HG03457 (cell line): Measurements from ENCODE around the gene OR52A1.

ENCODE experiments used
- ATAC-seq: cut with Tn5 transposase; IDR thresholded peaks from one replicate; pipeline ENCODE4 v1.9.1; 2021; ENCODE audit warnings: moderate number of reproducible peaks; ENCODE audit not compliant: unreplicated experiment

Gene OR52A1

GRCh38 chr11:5136261-5136660 is 18.3 kb downstream of the OR52A1 start:
- no peak for ATAC-seq

DNA sequence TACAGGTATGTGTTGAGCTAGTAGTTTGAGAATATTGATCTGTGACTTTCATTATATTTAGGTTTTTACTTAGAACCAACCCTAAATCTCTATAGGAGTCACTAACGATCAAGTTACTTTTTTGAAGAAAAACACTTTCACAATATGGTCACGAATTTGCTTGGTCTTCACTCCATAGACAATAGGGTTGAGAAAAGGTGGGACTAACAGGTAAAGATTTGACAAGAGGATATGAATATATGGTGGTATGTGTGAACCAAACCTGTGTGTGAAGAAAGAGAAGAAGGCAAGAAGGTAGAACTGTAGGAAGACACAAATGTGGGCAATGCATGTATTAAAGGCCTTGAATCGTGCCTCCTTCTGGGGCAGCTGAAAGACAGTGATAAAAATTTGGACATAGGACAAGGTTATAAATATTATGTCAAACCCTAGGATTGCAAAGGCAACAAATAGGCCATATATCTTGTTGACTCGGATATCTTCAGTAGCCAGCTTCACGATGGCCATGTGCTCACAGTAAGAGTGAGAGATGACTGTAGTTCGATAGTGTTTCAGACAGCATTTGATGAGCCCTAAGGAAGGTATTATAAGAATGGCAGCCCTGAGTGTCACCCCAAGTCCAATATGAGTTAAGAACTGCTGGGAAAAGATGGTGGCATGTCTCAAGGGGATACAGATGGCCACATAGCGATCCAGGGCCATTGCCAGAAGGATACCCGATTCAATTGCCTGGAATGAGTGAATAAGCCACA is 22.8 kb downstream of the OR52A1 start:
- ATAC-seq = no peak

DNA sequence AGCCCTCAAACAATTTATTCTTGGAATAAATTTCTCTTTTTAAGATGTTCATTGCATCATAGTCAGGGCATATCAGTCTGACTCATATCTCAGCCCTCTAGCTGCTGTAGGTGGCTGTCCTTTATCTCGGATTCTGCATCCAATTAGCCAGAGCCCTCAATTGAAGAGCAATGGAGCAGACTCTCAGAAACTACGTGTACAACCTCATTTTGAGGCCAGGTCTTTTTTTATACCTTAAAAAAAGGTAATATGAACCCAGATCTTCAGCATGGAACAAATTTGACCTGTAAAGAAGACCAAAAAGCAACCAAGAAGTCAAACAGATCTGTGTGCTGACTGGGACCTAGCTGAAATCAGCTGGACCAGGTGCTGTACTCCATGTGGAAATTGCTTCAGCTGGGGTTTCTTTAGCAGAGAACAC is 25.1 kb downstream of the OR52A1 start:
- ATAC-seq = no peak

- no peak for ATAC-seq
These were observed 29.5 kb downstream of the OR52A1 start for GRCh38 chr11:5124891-5125620.

DNA sequence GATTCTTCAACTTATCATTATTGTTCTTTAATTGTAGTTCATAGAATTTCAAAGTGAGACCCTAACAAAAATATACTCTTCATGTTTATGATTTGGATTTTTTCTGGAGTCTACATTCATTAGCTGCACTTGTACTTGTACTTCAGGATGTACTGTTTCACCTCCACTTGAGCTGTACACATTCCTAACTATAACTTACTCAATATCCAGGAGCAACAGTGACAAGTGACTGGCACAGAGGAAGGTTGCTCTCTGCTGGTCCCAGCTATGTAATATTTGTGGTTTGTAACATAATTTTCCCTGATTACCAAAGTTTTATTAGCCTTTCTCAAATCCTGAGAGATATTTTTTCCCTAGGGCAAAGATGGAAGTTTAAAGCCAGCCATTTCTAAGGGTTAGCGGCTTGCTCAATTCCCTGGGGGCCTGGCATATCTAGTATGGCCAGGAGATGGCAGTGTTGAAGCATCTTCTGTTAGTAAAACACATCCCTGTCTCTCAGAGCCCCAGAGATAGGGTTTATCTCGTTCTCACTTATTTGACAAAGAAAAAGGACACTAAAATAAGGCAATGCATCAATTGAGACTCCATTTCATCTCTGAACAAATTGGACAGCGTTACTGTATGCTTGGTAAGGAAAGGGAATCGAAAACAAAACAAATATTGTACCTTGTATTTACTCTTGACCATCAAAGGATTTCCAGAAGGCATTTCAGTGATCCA is 30.6 kb downstream of the OR52A1 start:
- no peak for ATAC-seq

DNA sequence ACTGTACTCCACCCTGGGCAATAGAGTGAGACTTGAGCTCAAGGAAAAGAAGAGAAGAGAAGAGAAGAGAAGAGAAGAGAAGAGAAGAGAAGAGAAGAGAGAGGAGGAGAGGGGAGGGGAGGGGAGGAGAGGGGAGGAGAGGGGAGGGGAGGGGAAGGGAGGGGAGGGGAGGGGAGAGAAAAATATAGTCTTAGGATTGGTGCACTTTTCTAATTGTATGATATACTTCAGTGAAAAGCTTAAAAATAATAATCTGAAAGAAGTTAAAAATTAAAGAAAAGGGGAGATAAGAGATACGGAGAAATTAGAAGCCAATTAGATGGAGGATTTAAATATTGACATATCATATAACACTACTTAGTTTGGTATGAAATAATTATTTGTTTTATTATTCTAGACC is 35.7 kb downstream of the OR52A1 start:
- no peak for ATAC-seq

GRCh38 chr11:5117588-5117987 is 37.0 kb downstream of the OR52A1 start:
- no peak for ATAC-seq

DNA sequence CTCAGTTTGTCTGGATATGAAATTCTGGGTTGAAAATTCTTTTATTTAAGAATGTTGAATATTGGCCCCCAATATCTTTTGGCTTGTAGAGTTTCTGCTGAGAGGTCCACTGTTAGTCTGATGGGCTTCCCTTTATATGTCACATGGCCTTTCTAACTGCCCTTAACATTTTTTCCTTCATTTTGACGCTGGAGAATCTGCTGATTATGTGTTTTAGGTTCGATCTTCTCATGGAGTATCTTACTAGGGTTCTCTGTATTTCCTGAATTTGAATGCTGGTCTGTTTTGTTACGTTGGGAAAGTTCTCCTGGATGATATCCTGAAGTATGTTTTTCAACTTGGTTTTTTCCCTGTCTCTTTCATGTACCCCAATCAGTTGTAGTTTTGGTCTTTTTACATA is 39.2 kb downstream of the OR52A1 start:
- ATAC-seq = no peak

- no peak for ATAC-seq
These were observed 47.3 kb downstream of the OR52A1 start for GRCh38 chr11:5107285-5107684.

DNA sequence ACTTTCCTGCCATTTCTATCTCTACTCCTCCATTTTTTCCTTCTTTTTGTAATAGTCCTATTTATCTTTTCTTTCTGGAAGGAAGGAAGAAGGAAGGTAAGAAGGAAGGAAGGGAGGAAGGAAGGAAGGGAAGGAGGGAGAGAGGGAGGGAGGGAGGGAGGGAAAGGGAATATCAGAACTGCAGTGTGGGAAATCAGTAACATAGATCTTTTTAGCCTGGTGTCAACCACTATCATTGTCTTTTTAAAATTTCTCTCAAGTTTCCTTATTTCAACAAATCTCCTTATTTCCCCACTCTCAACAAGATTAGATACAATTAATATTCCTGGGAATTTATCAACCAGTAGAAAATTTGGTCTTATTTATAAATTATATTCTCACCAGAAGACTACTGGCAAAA is 51.5 kb downstream of the OR52A1 start:
- ATAC-seq = no peak

DNA sequence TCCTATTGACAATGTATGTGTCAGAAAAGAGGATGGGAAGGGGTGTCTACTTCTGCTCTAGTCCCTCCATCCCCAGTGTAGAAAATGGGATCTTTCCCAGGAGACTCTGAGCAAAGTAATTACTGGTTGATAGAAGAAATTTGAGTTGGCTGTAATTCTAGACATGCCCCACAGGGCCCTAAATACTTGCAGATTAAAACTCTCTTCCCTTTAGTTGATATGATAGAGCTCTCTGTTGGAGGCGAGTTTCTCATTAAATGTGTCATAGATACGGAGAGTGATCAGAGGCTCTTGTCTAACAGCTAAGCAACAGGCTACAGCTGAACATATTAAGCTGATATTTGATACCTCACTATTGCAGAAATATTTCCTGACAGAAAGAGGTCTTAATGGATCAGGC is 52.3 kb downstream of the OR52A1 start:
- no peak for ATAC-seq

GRCh38 chr11:5096011-5096410 is 58.5 kb downstream of the OR52A1 start:
- no peak for ATAC-seq
